ENCODE results near the gene MACO1. TPM values are rescaled to one million over a fixed set of nuclear protein-coding genes. Genes with fewer than 3 reads are reported as not detected.

The MACO1 gene
- total RNA-seq, 1 donor from 2014 or later = 24.9 TPM

- H3K27me3 ChIP-seq (ENCODE audit: control insufficient read depth, insufficient read depth, low read length) = no peaks in the 10 kb centered on the region
- no peaks in the 10 kb centered on the region for H3K36me3 ChIP-seq (ENCODE audit: control insufficient read depth, insufficient read depth, low read length)
- no peak for DNase-seq (ENCODE audit: low read depth)
- H3K4me3 ChIP-seq (ENCODE audit: low read depth, low read length) = no peak overlapping the region
- TF ChIP-seq CTCF (IDR thresholded peaks at IDR 0.05; ENCODE audit: insufficient read depth, low read length, poor library complexity, severe bottlenecking) = no peak
Observed at GRCh38 chr1:25473653-25474225, 43.0 kb downstream of the MACO1 start.

GRCh38 chr1:25474439-25475047, 43.8 kb downstream of the MACO1 start:
- H3K36me3 ChIP-seq (ENCODE audit: control insufficient read depth, insufficient read depth, low read length) = no peaks in the 10 kb centered on the region
- H3K27me3 ChIP-seq (ENCODE audit: control insufficient read depth, insufficient read depth, low read length) = no peaks in the 10 kb centered on the region
- H3K4me3 ChIP-seq (ENCODE audit: low read depth, low read length) = no peak overlapping the region
- DNase-seq (ENCODE audit: low read depth) = no peak
- TF ChIP-seq CTCF (IDR thresholded peaks at IDR 0.05; ENCODE audit: insufficient read depth, low read length, poor library complexity, severe bottlenecking) = no peak

DNA sequence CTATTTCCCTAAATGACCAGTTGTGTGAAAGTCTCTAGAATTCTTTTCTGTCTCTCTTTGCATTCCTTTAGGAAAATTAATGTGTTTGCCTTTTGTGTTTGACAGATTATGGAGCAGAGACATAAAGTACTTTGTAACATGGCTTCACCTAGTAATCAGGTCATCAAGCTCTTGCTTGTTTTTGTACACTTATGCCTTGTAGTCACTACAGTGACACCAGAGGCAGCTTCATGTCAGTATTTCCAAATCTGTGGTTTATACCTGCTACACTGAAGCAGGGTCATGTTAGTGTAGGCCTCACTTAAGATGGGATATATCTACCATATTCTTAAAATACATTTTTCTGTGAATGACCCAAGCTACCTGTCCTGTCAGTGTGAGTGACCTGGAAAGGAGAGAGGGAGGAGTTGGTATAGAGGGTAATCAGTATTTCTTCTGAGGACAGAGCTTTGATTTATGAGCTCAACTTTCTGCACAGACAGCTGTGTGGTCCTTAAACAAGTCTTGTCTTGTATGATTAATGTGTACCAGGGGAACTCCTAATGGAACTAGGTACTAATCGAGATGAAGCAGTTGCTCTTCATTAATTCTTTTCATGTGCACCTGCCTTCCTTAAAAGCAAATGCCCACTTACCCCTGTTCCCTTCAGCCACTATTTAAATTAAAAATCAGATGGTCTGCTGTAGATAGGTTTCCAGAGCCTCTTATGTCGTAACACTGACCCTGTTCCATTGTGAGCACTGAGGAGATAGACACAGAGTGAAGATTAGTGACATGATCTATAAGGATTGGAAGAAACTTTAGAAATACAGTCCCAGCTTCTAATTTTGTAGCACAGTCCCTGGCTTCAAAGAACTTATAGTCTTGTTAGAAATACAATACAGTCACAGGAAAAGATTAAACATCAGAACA, 45.7 kb downstream of the MACO1 start:
- Histone ChIP-seq H3K4me3 (ENCODE audit: low read depth, low read length) (no peak overlapping the region), H3K27me3 (ENCODE audit: control insufficient read depth, insufficient read depth, low read length) (no peaks in the 10 kb centered on the region), H3K36me3 (ENCODE audit: control insufficient read depth, insufficient read depth, low read length) (no peaks in the 10 kb centered on the region)
- TF ChIP-seq CTCF (IDR thresholded peaks at IDR 0.05; ENCODE audit: insufficient read depth, low read length, poor library complexity, severe bottlenecking) = no peak
- DNase-seq (ENCODE audit: low read depth) = no peak

GRCh38 chr1:25477448-25478034, 46.8 kb downstream of the MACO1 start:
- H3K36me3 ChIP-seq (ENCODE audit: control insufficient read depth, insufficient read depth, low read length) = no peaks in the 10 kb centered on the region
- DNase-seq (ENCODE audit: low read depth) = peak; percentile 25
- no peak overlapping the region for H3K4me3 ChIP-seq (ENCODE audit: low read depth, low read length)

DNA sequence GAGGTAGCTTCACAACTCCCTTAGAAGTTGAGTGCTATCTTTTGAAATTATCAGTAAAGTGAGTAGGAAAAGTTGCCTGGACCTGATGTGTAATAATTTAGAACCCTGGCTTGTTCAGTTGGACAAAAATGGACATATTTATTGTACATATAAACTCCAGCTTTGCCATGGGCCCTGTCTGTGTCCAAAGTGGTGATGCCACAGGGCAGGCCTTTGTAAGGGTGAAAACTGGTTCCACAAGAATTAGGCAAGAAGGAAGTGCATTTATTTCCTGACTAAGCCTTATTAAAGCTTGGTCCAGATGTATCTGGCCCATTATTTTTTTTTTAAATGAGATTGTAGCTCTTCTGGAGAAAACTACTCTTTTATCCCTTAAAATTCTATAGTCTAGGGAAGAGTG, 47.9 kb downstream of the MACO1 start:
- TF ChIP-seq CTCF (IDR thresholded peaks at IDR 0.05; ENCODE audit: insufficient read depth, low read length, poor library complexity, severe bottlenecking) = no peak
- Histone ChIP-seq H3K36me3 (ENCODE audit: control insufficient read depth, insufficient read depth, low read length) (no peaks in the 10 kb centered on the region), H3K4me3 (ENCODE audit: low read depth, low read length) (no peak overlapping the region), H3K27me3 (ENCODE audit: control insufficient read depth, insufficient read depth, low read length) (no peaks in the 10 kb centered on the region)
- no peak for DNase-seq (ENCODE audit: low read depth)

More at GRCh38 chr1:25477448-25478034, 46.8 kb downstream of the MACO1 start:
- H3K27me3 ChIP-seq (ENCODE audit: control insufficient read depth, insufficient read depth, low read length) = no peaks in the 10 kb centered on the region
- TF ChIP-seq CTCF (IDR thresholded peaks at IDR 0.05; ENCODE audit: insufficient read depth, low read length, poor library complexity, severe bottlenecking) = peak; percentile 6
